Measurements from ENCODE around the gene ARID1B.

GRCh38 chr6:157161912-157162311 is 384.7 kb downstream of the ARID1B start:
- TF ChIP-seq, protein P1, sequence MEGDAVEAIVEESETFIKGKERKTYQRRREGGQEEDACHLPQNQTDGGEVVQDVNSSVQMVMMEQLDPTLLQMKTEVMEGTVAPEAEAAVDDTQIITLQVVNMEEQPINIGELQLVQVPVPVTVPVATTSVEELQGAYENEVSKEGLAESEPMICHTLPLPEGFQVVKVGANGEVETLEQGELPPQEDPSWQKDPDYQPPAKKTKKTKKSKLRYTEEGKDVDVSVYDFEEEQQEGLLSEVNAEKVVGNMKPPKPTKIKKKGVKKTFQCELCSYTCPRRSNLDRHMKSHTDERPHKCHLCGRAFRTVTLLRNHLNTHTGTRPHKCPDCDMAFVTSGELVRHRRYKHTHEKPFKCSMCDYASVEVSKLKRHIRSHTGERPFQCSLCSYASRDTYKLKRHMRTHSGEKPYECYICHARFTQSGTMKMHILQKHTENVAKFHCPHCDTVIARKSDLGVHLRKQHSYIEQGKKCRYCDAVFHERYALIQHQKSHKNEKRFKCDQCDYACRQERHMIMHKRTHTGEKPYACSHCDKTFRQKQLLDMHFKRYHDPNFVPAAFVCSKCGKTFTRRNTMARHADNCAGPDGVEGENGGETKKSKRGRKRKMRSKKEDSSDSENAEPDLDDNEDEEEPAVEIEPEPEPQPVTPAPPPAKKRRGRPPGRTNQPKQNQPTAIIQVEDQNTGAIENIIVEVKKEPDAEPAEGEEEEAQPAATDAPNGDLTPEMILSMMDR (conservative IDR thresholded peaks at IDR 0.05; ENCODE audit: low read depth, low read length), result no peak
- TF ChIP-seq EZH2 (IDR thresholded peaks at IDR 0.05; ENCODE audit: borderline replicate concordance, low read depth, low read length, poor library complexity, severe bottlenecking), result no peak
